Neuronal stem cell (in vitro differentiated cells): Measurements from ENCODE around the gene COL15A1.
A peak's percentile ranks its signal among the peaks of the same experiment; 100 is the strongest.

Experiments
- DNase-seq: peaks from one replicate; pipeline ENCODE4 v3.0.0-alpha.2; 2013; ENCODE audit warnings: low spot score
- H2AFZ ChIP-seq: one replicate; pipeline ENCODE4 v1.6.1; 2013; ENCODE audit warnings: mild to moderate bottlenecking, low read length, inconsistent platforms
- H2AK5ac ChIP-seq: 2 replicates; pipeline ENCODE4 v1.6.1; 2013; ENCODE audit warnings: low read depth, mild to moderate bottlenecking, inconsistent platforms, low read length, moderate library complexity, mixed read lengths
- H2BK120ac ChIP-seq: 2 replicates; pipeline ENCODE4 v1.6.1; 2013; ENCODE audit warnings: low read depth, mild to moderate bottlenecking, inconsistent platforms, low read length, moderate library complexity, mixed read lengths
- H2BK12ac ChIP-seq: one replicate; pipeline ENCODE4 v1.6.1; 2013; ENCODE audit warnings: low read length, inconsistent platforms
- H2BK15ac ChIP-seq: 2 replicates; pipeline ENCODE4 v1.6.1; 2013; ENCODE audit warnings: mild to moderate bottlenecking, low read length, inconsistent platforms, mixed read lengths
- H2BK5ac ChIP-seq: one replicate; pipeline ENCODE4 v1.6.1; 2013; ENCODE audit warnings: inconsistent platforms, mild to moderate bottlenecking, low read length, moderate library complexity
- H3K14ac ChIP-seq: one replicate; pipeline ENCODE4 v1.6.1; 2013; ENCODE audit warnings: low read length, inconsistent platforms
- H3K18ac ChIP-seq: 2 replicates; pipeline ENCODE4 v1.6.1; 2013; ENCODE audit warnings: low read length, inconsistent platforms
- H3K23ac ChIP-seq: 2 replicates; pipeline ENCODE4 v1.6.1; 2013; ENCODE audit warnings: low read depth, mild to moderate bottlenecking, mixed read lengths, low read length, inconsistent platforms; ENCODE audit not compliant: poor library complexity
- H3K27ac ChIP-seq: replicated peaks from 3 replicates; pipeline ENCODE4 v1.5.1; 2013; ENCODE audit warnings: low read length, inconsistent platforms
- H3K27me3 ChIP-seq, 3 experiments: 2 replicates each; pipeline ENCODE4 v1.6.1; 2013; ENCODE audit warnings: low read length in 3 of 3, mild to moderate bottlenecking in 2 of 3, inconsistent platforms in 1 of 3, low read depth in 1 of 3, mixed read lengths in 1 of 3, moderate library complexity in 1 of 3; ENCODE audit not compliant: control insufficient read depth in 3 of 3, insufficient read depth in 3 of 3
- H3K36me3 ChIP-seq, 2 donors: replicated peaks in 1 of 2; 2 replicates each; pipeline ENCODE4 v1.6.1; 2013; ENCODE audit warnings: low read length in 2 of 2; ENCODE audit not compliant: control insufficient read depth in 2 of 2, insufficient read depth in 2 of 2
- H3K4ac ChIP-seq: 2 replicates; pipeline ENCODE4 v1.6.1; 2013; ENCODE audit warnings: inconsistent platforms, mild to moderate bottlenecking, low read length, moderate library complexity
- H3K4me1 ChIP-seq, 2 donors: 1 replicate in 1 of 2; 2 replicates in 1 of 2; pipeline ENCODE4 v1.6.1; 2013; ENCODE audit warnings: low read length in 2 of 2, low read depth in 1 of 2; ENCODE audit not compliant: control insufficient read depth in 2 of 2, insufficient read depth in 1 of 2
- H3K4me2 ChIP-seq: one replicate; pipeline ENCODE4 v1.6.1; 2013; ENCODE audit warnings: mild to moderate bottlenecking, low read length, inconsistent platforms; ENCODE audit not compliant: insufficient read depth, poor library complexity, severe bottlenecking
- H3K4me3 ChIP-seq, 2 donors: 2 replicates each; pipeline ENCODE4 v1.5.1; 2013; ENCODE audit warnings: low read length in 2 of 2, mild to moderate bottlenecking in 2 of 2, inconsistent platforms in 1 of 2, moderate library complexity in 1 of 2
- H3K79me1 ChIP-seq: one replicate; pipeline ENCODE4 v1.6.1; 2013; ENCODE audit warnings: low read depth, mild to moderate bottlenecking, inconsistent platforms, low read length, moderate library complexity
- H3K9ac ChIP-seq: one replicate; pipeline ENCODE4 v1.6.1; 2013; ENCODE audit warnings: mild to moderate bottlenecking, low read depth, low read length, inconsistent platforms; ENCODE audit not compliant: poor library complexity
- H3K9me3 ChIP-seq, 2 donors: replicated peaks in 1 of 2; 2 replicates each; pipeline versions ENCODE3 to v1.6.1; 2013; ENCODE audit warnings: low read length in 2 of 2, mild to moderate bottlenecking in 2 of 2, inconsistent platforms in 1 of 2, low read depth in 1 of 2, mixed read lengths in 1 of 2, moderate library complexity in 1 of 2; ENCODE audit not compliant: control insufficient read depth in 2 of 2, insufficient read depth in 1 of 2
- H4K8ac ChIP-seq: one replicate; pipeline ENCODE4 v1.6.1; 2013; ENCODE audit warnings: low read depth, mild to moderate bottlenecking, inconsistent platforms, low read length, moderate library complexity
- H4K91ac ChIP-seq: one replicate; pipeline ENCODE4 v1.6.1; 2013; ENCODE audit warnings: low read length, low read depth, mild to moderate bottlenecking, inconsistent platforms; ENCODE audit not compliant: poor library complexity
- WGBS, 2 donors: extraction: QIAGEN DNeasy Blood & Tissue Kit; methylation state at CpG; one replicate each; pipeline ENCODE4 v1.1.7; 2013; ENCODE audit warnings: missing lambda C conversion rate in 2 of 2, mixed read lengths in 1 of 2; ENCODE audit not compliant: insufficient read length in 2 of 2, insufficient replicate concordance in 1 of 2; ENCODE audit errors: extremely low coverage in 2 of 2; 5-methylcytosine and 5-hydroxymethylcytosine counted together

The COL15A1 gene

GRCh38 chr9:98972716-98973115 is 29.0 kb downstream of the COL15A1 start:
- no peaks in the 10 kb centered on the region for H3K9me3 ChIP-seq
- no CpG with 5 or more reads among the region's 3 CpGs for WGBS, 2 donors

GRCh38 chr9:98973171-98973570 is 29.5 kb downstream of the COL15A1 start:
- Histone ChIP-seq H3K4me2 (no peak overlapping the region), H2BK5ac (no peak overlapping the region), H3K14ac (no peak overlapping the region), H3K18ac (no peak overlapping the region), H3K9me3 (no peaks in the 10 kb centered on the region), H4K91ac (no peak overlapping the region), H3K9ac (no peak overlapping the region), H2BK15ac (no peak overlapping the region), H2AFZ (no peak overlapping the region), H2BK12ac (no peak overlapping the region), H4K8ac (no peak overlapping the region), H3K79me1 (no peaks in the 10 kb centered on the region), H3K4ac (no peak overlapping the region), H3K4me1 (peaks cover 13 to 24% of the 10 kb centered on the region in 2 donors), H2AK5ac (no peak overlapping the region), H3K23ac (no peak overlapping the region), H3K4me3 (no peak overlapping the region), H3K36me3 (no peaks in the 10 kb centered on the region), H2BK120ac (no peak overlapping the region), H3K27me3 (peaks cover 0 to 19% (median 2%) of the 10 kb centered on the region in 3 experiments), H3K27ac (no peak overlapping the region)
- no peak for DNase-seq
- WGBS, 2 donors, result no CpG with 5 or more reads among the region's 9 CpGs

More at GRCh38 chr9:98972716-98973115, 29.0 kb downstream of the COL15A1 start:
- Histone ChIP-seq H3K4me2 (no peak overlapping the region), H3K27ac (no peak overlapping the region), H2BK15ac (no peak overlapping the region), H3K79me1 (no peaks in the 10 kb centered on the region), H2AFZ (no peak overlapping the region), H4K91ac (no peak overlapping the region), H3K36me3 (no peaks in the 10 kb centered on the region), H4K8ac (no peak overlapping the region), H3K4me3 (no peak overlapping the region), H2BK12ac (peak overlapping the region; percentile 31), H3K4me1 (peaks cover 9 to 20% of the 10 kb centered on the region in 2 donors), H3K23ac (no peak overlapping the region), H2BK5ac (no peak overlapping the region), H3K4ac (no peak overlapping the region), H3K9ac (no peak overlapping the region), H3K18ac (no peak overlapping the region), H2BK120ac (no peak overlapping the region), H3K27me3 (peaks cover 0 to 19% (median 2%) of the 10 kb centered on the region in 3 experiments), H2AK5ac (no peak overlapping the region), H3K14ac (no peak overlapping the region)
- DNase-seq, result no peak

- no peak overlapping the region for H3K27ac ChIP-seq
Measured at GRCh38 chr9:98973576-98973975, 29.9 kb downstream of the COL15A1 start.

GRCh38 chr9:98974106-98974505 is 30.4 kb downstream of the COL15A1 start:
- H3K4ac ChIP-seq, result no peak overlapping the region
- WGBS, 2 donors, result no CpG with 5 or more reads among the region's 6 CpGs
- H3K27ac ChIP-seq, result no peak overlapping the region
- H3K27me3 ChIP-seq, result peaks cover 0 to 19% (median 2%) of the 10 kb centered on the region in 3 experiments
- H3K79me1 ChIP-seq, result no peaks in the 10 kb centered on the region
- H3K14ac ChIP-seq, result no peak overlapping the region
- no peak overlapping the region for H2BK120ac ChIP-seq
- no peak for DNase-seq
- peak overlapping the region; percentile 31 for H3K18ac ChIP-seq
- no peaks in the 10 kb centered on the region for H3K36me3 ChIP-seq
- peak overlapping the region; percentile 18 for H2AK5ac ChIP-seq
- H2AFZ ChIP-seq, result no peak overlapping the region
- H3K4me2 ChIP-seq, result no peak overlapping the region
- H3K9ac ChIP-seq, result peak overlapping the region; percentile 50
- no peak overlapping the region for H3K23ac ChIP-seq
- no peak overlapping the region for H4K8ac ChIP-seq
- H3K9me3 ChIP-seq, result no peaks in the 10 kb centered on the region
- peak overlapping the region; percentile 92 for H2BK15ac ChIP-seq
- peak overlapping the region in 1 of 2 donors; percentile 13 for H3K4me3 ChIP-seq
- no peak overlapping the region for H4K91ac ChIP-seq
- H3K4me1 ChIP-seq, result peaks cover 16 to 25% of the 10 kb centered on the region in 2 donors
- no peak overlapping the region for H2BK5ac ChIP-seq
- no peak overlapping the region for H2BK12ac ChIP-seq

More at GRCh38 chr9:98973576-98973975, 29.9 kb downstream of the COL15A1 start:
- H2BK15ac ChIP-seq, result no peak overlapping the region
- no CpG with 5 or more reads among the region's 6 CpGs for WGBS, 2 donors
- DNase-seq, result no peak
- no peak overlapping the region for H2BK12ac ChIP-seq
- peaks cover 16 to 25% of the 10 kb centered on the region in 2 donors for H3K4me1 ChIP-seq
- no peaks in the 10 kb centered on the region for H3K9me3 ChIP-seq
- H2AFZ ChIP-seq, result no peak overlapping the region
- no peaks in the 10 kb centered on the region for H3K36me3 ChIP-seq
- H2BK120ac ChIP-seq, result no peak overlapping the region
- H3K18ac ChIP-seq, result no peak overlapping the region
- H3K4me2 ChIP-seq, result no peak overlapping the region
- H3K27me3 ChIP-seq, result peaks cover 0 to 19% (median 2%) of the 10 kb centered on the region in 3 experiments
- no peak overlapping the region for H4K91ac ChIP-seq
- H4K8ac ChIP-seq, result no peak overlapping the region
- H2BK5ac ChIP-seq, result no peak overlapping the region
- no peak overlapping the region for H3K9ac ChIP-seq
- H3K79me1 ChIP-seq, result no peaks in the 10 kb centered on the region
- H3K4me3 ChIP-seq, result no peak overlapping the region
- no peak overlapping the region for H3K4ac ChIP-seq
- no peak overlapping the region for H3K23ac ChIP-seq
- peak overlapping the region; percentile 18 for H2AK5ac ChIP-seq
- H3K14ac ChIP-seq, result no peak overlapping the region
